ENCODE data around the gene RFX4. TPM values are rescaled to one million over a fixed set of nuclear protein-coding genes. Genes with fewer than 3 reads are reported as not detected.

RFX4 gene
- total RNA-seq, result 10 to 100 TPM in 5 of 8 experiments, under 1 TPM in 3; 0.20 to 78.4 (median 16.8) TPM

GRCh38 chr12:106582641-106583230 is at the start of gene RFX4:
Gene RFX4 (plus strand): TSS chr12:106583004. CDS start chr12:106583321, 317 bp downstream.
- 0 to 8% (median 0%) methylated on average over 1 to 16 of the region's 29 CpGs for WGBS, 10 experiments
- peak within 1 kb of the TSS; percentile 89 to 91 for H3K27ac ChIP-seq
- peak in 5 of 8 experiments; percentile 58 to 69 (median 64) for ATAC-seq (replicated peaks in 6 of 8)
- in situ Hi-C loops (cut with MboI; ENCODE audit: low pct_unique_long_range_greater_than_20kb in 2 of 9, low sequenced_read_pairs in 9 of 9, unreplicated experiment in 9 of 9), result loop anchor here in 1 of 9 experiments (25.0 kb wide), 1 partner anchor 195 kb away; no protein-coding TSS in a partner anchor
- H3K4me3 ChIP-seq, result peak within 1 kb of the TSS; percentile 42 to 92 (median 78)
- peaks cover 0 to 8% of the 10 kb centered on the region in 2 donors for H3K4me1 ChIP-seq (replicated peaks in 1 of 2)

GRCh38 chr12:106541201-106541600 is 41.6 kb upstream of the RFX4 start:
- Histone ChIP-seq H3K4me1 (replicated peaks in 1 of 2) (no peaks in the 10 kb centered on the region), H3K27ac (no peak overlapping the region), H3K4me3 (no peak overlapping the region)
- no peak for ATAC-seq (replicated peaks in 6 of 8)
- in situ Hi-C loops (cut with MboI; ENCODE audit: low pct_unique_long_range_greater_than_20kb in 2 of 9, low sequenced_read_pairs in 9 of 9, unreplicated experiment in 9 of 9), result no loop called here

- in situ Hi-C loops (cut with MboI; ENCODE audit: low pct_unique_long_range_greater_than_20kb in 2 of 9, low sequenced_read_pairs in 9 of 9, unreplicated experiment in 9 of 9), result no loop called here
- 20 to 100% (median 78%) methylated on average over 1 to 7 of the region's 9 CpGs; no CpG with 5 or more reads in 4 of the 10 experiments for WGBS, 10 experiments
- Histone ChIP-seq H3K27ac (no peak overlapping the region), H3K4me1 (replicated peaks in 1 of 2) (no peaks in the 10 kb centered on the region), H3K4me3 (no peak overlapping the region)
- ATAC-seq (replicated peaks in 6 of 8), result no peak
These were observed 31.4 kb upstream of the RFX4 start for GRCh38 chr12:106551410-106551809.

- Histone ChIP-seq H3K4me1 (replicated peaks in 1 of 2) (no peaks in the 10 kb centered on the region), H3K4me3 (no peak overlapping the region), H3K27ac (no peak overlapping the region)
- no peak for ATAC-seq (replicated peaks in 6 of 8)
- 0 to 100% (median 86%) methylated on average over 1 of the region's 1 CpG; no CpG with 5 or more reads in 3 of the 10 experiments for WGBS, 10 experiments
- in situ Hi-C loops (cut with MboI; ENCODE audit: low pct_unique_long_range_greater_than_20kb in 2 of 9, low sequenced_read_pairs in 9 of 9, unreplicated experiment in 9 of 9), result no loop called here
These were observed 30.6 kb upstream of the RFX4 start for GRCh38 chr12:106552228-106552627.

GRCh38 chr12:106564678-106565329 is 18.0 kb upstream of the RFX4 start:
- in situ Hi-C loops (cut with MboI; ENCODE audit: low pct_unique_long_range_greater_than_20kb in 2 of 9, low sequenced_read_pairs in 9 of 9, unreplicated experiment in 9 of 9), result no loop called here
- ATAC-seq (replicated peaks in 6 of 8), result no peak
- H3K27ac ChIP-seq, result no peak overlapping the region
- no peak overlapping the region for H3K4me3 ChIP-seq
- no peaks in the 10 kb centered on the region for H3K4me1 ChIP-seq (replicated peaks in 1 of 2)
- 25 to 92% (median 78%) methylated on average over 1 to 8 of the region's 9 CpGs; no CpG with 5 or more reads in 2 of the 10 experiments for WGBS, 10 experiments

GRCh38 chr12:106566771-106567170 is 16.0 kb upstream of the RFX4 start:
- Histone ChIP-seq H3K4me1 (replicated peaks in 1 of 2) (no peaks in the 10 kb centered on the region), H3K4me3 (no peak overlapping the region), H3K27ac (no peak overlapping the region)
- WGBS, 10 experiments, result 0 to 100% (median 92%) methylated on average over 1 to 2 of the region's 3 CpGs; no CpG with 5 or more reads in 4 of the 10 experiments
- no peak for ATAC-seq (replicated peaks in 6 of 8)
- in situ Hi-C loops (cut with MboI; ENCODE audit: low pct_unique_long_range_greater_than_20kb in 2 of 9, low sequenced_read_pairs in 9 of 9, unreplicated experiment in 9 of 9), result no loop called here

- in situ Hi-C loops (cut with MboI; ENCODE audit: low pct_unique_long_range_greater_than_20kb in 2 of 9, low sequenced_read_pairs in 9 of 9, unreplicated experiment in 9 of 9), result no loop called here
- no peak for ATAC-seq (replicated peaks in 6 of 8)
- no peak overlapping the region for H3K27ac ChIP-seq
- no peak overlapping the region for H3K4me3 ChIP-seq
- H3K4me1 ChIP-seq (replicated peaks in 1 of 2), result no peaks in the 10 kb centered on the region
These were observed 9.6 kb upstream of the RFX4 start for GRCh38 chr12:106573239-106573638.

GRCh38 chr12:106576848-106577247 is 6.0 kb upstream of the RFX4 start:
- 0 to 100% (median 61%) methylated on average over 1 to 2 of the region's 2 CpGs; no CpG with 5 or more reads in 3 of the 10 experiments for WGBS, 10 experiments
- no peak overlapping the region for H3K27ac ChIP-seq
- H3K4me3 ChIP-seq, result no peak overlapping the region
- no peaks in the 10 kb centered on the region for H3K4me1 ChIP-seq (replicated peaks in 1 of 2)
- in situ Hi-C loops (cut with MboI; ENCODE audit: low pct_unique_long_range_greater_than_20kb in 2 of 9, low sequenced_read_pairs in 9 of 9, unreplicated experiment in 9 of 9), result loop anchor here in 1 of 9 experiments (25.0 kb wide), 1 partner anchor 190 kb away; no protein-coding TSS in a partner anchor
- ATAC-seq (replicated peaks in 6 of 8), result no peak

GRCh38 chr12:106580671-106581508 is 1.9 kb upstream of the RFX4 start:
- peak in 4 of 8 experiments; percentile 1 to 6 (median 2) for ATAC-seq (replicated peaks in 6 of 8)
- Histone ChIP-seq H3K4me1 (replicated peaks in 1 of 2) (peaks cover 0 to 6% of the 10 kb centered on the region in 2 donors), H3K27ac (peak overlapping the region; percentile 89 to 91), H3K4me3 (peak overlapping the region; percentile 42 to 92 (median 78))
- in situ Hi-C loops (cut with MboI; ENCODE audit: low pct_unique_long_range_greater_than_20kb in 2 of 9, low sequenced_read_pairs in 9 of 9, unreplicated experiment in 9 of 9), result loop anchor here in 1 of 9 experiments (25.0 kb wide), 1 partner anchor 194 kb away; no protein-coding TSS in a partner anchor
- WGBS, 10 experiments, result 0 to 46% (median 7%) methylated on average over 1 to 15 of the region's 58 CpGs; no CpG with 5 or more reads in 3 of the 10 experiments

GRCh38 chr12:106581543-106582248 is 1.1 kb upstream of the RFX4 start:
- in situ Hi-C loops (cut with MboI; ENCODE audit: low pct_unique_long_range_greater_than_20kb in 2 of 9, low sequenced_read_pairs in 9 of 9, unreplicated experiment in 9 of 9), result loop anchor here in 1 of 9 experiments (25.0 kb wide), 1 partner anchor 194 kb away; no protein-coding TSS in a partner anchor
- Histone ChIP-seq H3K27ac (peak overlapping the region; percentile 89 to 91), H3K4me3 (peak overlapping the region; percentile 42 to 92 (median 78)), H3K4me1 (replicated peaks in 1 of 2) (peaks cover 0 to 6% of the 10 kb centered on the region in 2 donors)
- WGBS, 10 experiments, result 0% methylated on average over 1 of the region's 52 CpGs; no CpG with 5 or more reads in 9 of the 10 experiments
- ATAC-seq (replicated peaks in 6 of 8), result peak; percentile 43 to 66 (median 51)

- in situ Hi-C loops (cut with MboI; ENCODE audit: low pct_unique_long_range_greater_than_20kb in 2 of 9, low sequenced_read_pairs in 9 of 9, unreplicated experiment in 9 of 9), result loop anchor here in 1 of 9 experiments (25.0 kb wide), 1 partner anchor 195 kb away; no protein-coding TSS in a partner anchor
- WGBS, 10 experiments, result 0% methylated on average over 3 of the region's 16 CpGs; no CpG with 5 or more reads in 9 of the 10 experiments
- no peak for ATAC-seq (replicated peaks in 6 of 8)
- Histone ChIP-seq H3K4me1 (replicated peaks in 1 of 2) (peaks cover 0 to 6% of the 10 kb centered on the region in 2 donors), H3K27ac (peak overlapping the region; percentile 89 to 91), H3K4me3 (peak overlapping the region; percentile 42 to 92 (median 78))
These were observed 584 bp upstream of the RFX4 start for GRCh38 chr12:106582249-106582591.
